ES-I3 (cell line): ENCODE measurements around the gene FHL2.

Source experiments
- H3K36me3 ChIP-seq: 2 replicates; pipeline ENCODE4 v1.6.1; 2013; ENCODE audit warnings: mild to moderate bottlenecking, low read length, control low read depth, moderate library complexity; ENCODE audit not compliant: insufficient read depth
- H3K4me1 ChIP-seq: 2 replicates; pipeline ENCODE4 v1.6.1; 2013; ENCODE audit warnings: mild to moderate bottlenecking, control low read depth, low read length; ENCODE audit not compliant: insufficient read depth
- H3K9ac ChIP-seq: 2 replicates; pipeline ENCODE4 v1.6.1; 2013; ENCODE audit warnings: low read depth, mild to moderate bottlenecking, low read length, moderate library complexity
- H3K9me3 ChIP-seq: 2 replicates; pipeline ENCODE4 v1.6.1; 2013; ENCODE audit warnings: mild to moderate bottlenecking, low read length, moderate library complexity; ENCODE audit not compliant: control insufficient read depth, insufficient read depth

The FHL2 gene

DNA sequence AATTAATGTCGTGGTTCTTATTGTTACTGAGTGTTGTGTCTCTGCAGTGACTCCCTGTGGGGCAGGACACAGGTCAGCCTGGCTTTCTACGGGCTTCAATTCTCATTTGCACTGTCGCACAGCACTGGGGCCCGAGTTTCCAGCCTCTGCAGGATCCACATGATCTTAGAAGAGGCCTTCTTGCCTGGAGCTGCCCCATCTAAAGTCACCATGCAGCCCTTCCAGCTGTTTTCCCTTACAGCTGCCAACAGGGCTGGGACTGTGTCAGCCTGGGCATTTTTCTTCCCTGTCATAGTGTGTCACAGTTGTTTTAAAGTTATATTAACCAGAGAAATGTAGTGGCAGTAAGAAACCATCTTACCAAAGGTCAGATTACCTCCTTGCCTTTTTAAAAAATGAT lies 27.0 kb downstream of the FHL2 start:
- Histone ChIP-seq H3K36me3 (peaks cover 10% of the 10 kb centered on the region; the same call in 1 of the 2 replicates), H3K9ac (no peak overlapping the region), H3K9me3 (no peaks in the 10 kb centered on the region)

DNA sequence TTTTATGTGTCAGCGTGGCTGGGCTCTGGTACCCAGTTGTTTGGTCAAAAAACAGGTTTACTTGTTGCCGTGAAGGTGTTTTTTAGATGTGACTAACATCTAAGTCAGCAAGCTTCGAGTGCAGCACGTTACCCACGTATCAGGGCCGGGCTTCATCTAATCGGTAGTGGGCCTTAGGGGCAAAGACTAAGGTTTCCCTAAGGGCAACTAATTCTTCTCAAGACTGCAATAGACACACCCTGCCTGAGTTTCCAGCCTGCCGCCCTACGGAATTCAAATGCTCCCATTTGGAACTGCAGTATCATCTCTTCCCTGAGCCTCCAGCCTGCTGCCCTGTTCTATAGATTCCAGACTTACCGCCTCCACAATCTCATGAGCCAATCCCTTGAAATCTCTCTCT lies 27.7 kb downstream of the FHL2 start:
- Histone ChIP-seq H3K9me3 (no peaks in the 10 kb centered on the region), H3K9ac (no peak overlapping the region), H3K36me3 (peaks cover 10% of the 10 kb centered on the region; the same call in 1 of the 2 replicates), H3K4me1 (no peaks in the 10 kb centered on the region)

More for the DNA sequence above, 27.0 kb downstream of the FHL2 start:
- no peaks in the 10 kb centered on the region for H3K4me1 ChIP-seq

DNA sequence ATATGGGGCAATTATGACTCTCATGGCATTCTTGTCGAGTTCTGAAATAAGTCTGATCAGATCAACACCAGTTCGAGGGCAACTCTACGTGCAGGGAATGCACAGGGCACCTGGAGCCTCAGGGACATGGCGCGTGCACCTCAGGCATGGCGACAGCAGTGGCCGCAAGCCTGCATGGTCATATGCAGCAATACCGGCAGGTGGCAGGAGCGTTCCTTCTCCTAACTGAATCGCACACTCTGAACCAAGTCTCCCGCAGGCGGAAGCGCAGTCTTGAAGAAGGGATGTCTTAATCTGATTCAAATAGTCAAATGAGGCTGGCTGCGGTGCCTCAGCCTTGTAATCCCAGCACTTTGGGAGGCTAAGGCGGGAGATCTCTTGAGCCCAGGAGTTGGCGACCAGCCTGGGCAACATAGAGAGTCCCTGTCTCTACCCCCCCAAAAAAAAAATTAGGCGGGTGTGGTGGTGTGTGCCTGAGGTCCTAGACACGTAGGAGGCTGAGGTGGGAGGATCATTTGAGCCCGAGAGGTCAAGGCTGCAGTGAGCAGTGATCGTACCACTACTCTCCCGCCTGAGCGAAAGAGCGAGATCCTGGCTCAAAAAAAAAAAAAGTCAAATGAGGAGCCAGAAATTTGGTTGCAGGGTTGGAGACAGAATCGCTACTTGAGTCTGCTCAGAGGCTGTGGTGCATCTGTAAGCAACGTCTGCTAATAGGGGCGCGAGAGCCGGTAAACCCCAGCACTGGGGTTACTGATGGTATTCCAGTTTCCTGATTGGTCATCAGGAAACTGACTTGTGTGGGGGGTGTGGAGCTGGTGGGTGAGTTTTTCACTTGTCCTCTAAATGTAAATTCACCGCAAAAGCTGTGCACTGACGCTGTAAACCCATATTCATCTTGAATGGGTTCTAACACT lies 28.8 kb downstream of the FHL2 start:
- peaks cover 10% of the 10 kb centered on the region; the same call in 1 of the 2 replicates for H3K36me3 ChIP-seq
- H3K9me3 ChIP-seq = no peaks in the 10 kb centered on the region
- no peaks in the 10 kb centered on the region for H3K4me1 ChIP-seq
- no peak overlapping the region for H3K9ac ChIP-seq

DNA sequence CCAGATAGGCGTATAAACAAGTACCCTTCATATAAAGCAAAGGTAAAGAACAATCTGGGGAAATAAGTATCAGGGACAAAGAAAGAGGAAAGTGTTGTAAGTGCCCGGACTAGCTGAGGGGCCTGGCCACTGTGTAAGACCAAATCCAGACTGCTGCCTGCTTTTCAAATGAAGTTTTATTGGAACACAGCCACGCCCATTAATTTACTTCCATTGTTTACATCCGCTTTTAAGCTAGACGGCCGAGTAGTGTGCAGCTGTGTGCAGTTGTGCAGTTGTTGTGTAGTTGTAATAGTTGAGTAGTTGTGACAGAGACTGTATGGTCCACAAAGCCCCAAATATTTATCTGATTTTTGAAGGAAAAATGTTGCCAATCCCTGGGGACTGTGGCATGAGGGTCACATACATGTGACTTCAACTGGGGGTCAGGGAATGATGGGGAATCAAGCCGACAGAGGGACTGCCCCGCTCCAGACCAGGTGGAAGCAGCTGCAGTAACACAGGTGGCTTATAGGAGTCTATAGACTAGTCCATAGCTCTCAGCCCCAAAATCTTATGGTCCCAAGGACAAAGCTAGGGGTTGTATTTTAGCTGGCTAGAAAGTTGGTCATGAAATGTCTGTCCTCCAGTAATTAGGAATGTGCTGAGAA lies 30.0 kb downstream of the FHL2 start:
- Histone ChIP-seq H3K4me1 (no peaks in the 10 kb centered on the region), H3K9ac (no peak overlapping the region), H3K9me3 (no peaks in the 10 kb centered on the region), H3K36me3 (peaks cover 10% of the 10 kb centered on the region; the same call in 1 of the 2 replicates)

DNA sequence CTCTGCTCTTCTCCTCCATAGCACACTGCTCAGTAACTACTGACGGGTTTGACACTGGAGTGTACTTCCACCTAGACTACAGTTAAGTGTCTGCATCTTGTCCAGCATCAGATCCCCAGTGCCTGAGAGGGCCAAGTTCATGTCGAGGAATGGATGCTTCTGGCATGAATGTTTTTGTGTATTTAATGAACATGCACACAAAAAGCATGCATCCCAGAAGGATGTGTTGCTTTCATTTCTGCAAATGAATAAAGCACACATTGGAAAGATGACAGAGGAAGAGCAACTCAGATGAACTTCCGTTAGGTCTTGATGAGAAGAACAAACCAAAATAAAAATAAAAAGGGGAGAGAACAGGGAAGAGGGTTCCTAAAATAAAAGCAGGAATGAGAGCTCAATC lies 33.6 kb downstream of the FHL2 start:
- Histone ChIP-seq H3K9ac (no peak overlapping the region), H3K36me3 (peaks cover 20% of the 10 kb centered on the region), H3K4me1 (no peaks in the 10 kb centered on the region)

DNA sequence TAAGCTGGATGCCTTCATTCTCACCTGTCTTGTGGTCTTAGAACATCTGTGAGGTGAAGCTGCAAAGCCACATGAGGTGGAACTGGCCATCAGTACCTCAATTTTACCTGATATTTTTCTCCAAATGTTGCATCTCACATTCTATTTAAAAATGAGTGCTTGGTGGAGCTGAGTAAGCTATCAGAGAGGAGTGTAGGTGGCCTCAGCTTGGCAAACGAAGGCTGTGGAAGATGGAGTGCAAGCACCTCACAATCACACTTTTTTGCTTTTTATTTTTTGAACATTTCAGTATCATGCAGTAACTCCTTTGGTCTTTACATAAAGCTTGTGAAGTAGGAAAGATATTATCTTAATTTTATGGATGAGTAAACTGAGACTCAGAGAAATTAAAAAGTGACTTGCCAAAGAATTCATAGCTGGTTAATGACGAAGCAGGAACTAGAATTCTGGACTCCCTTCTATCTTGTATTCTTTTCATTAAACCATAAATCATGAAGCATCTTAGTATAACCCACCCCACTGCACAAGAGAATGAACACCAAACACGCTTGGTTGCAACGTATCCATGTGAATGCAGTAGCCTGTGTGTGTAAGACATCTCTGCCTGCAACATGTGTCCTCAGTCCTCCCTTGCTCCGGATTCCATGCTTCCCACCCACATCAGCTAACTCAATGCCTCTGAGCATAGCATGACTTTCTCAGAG lies 34.3 kb downstream of the FHL2 start:
- H3K4me1 ChIP-seq = no peaks in the 10 kb centered on the region
- H3K9me3 ChIP-seq = no peaks in the 10 kb centered on the region
- no peak overlapping the region for H3K9ac ChIP-seq
- H3K36me3 ChIP-seq = peaks cover 20% of the 10 kb centered on the region

More for the DNA sequence above, 33.6 kb downstream of the FHL2 start:
- no peaks in the 10 kb centered on the region for H3K9me3 ChIP-seq

DNA sequence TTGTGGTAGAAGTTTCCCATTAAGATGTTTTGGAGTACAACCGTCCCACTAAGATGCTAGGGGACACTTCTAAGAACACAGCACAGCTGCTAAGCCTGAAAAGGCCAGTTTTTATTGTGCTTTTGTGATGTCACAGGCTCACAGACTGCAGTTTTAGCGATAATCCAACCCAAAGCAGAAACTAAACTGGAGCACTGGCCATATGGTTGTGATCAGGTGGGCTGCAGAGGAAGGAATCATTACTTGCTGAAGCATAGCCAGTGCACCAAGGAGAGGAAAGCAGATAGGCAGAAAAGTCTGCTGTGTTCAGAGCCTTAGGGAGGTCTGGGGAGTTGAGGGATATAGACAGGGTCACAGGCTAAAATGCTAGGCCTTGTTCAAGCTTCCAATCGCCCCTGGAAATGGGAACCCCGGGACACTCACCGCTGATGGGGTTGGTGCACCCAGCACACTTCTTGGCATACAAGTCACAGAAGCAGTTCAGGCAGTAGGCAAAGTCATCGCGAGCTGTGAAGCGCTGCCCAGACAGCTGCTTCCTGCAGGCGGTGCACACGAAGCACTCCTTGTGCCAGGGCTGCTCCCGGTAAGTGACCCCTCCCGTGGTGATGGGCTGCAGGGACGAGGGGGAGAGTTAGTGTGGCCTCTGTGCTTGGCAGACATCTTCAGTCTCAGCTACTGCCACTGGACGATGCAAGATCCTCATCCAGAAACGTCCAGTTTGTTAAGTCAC lies 35.8 kb downstream of the FHL2 start:
- Histone ChIP-seq H3K9ac (no peak overlapping the region), H3K4me1 (no peaks in the 10 kb centered on the region), H3K9me3 (no peaks in the 10 kb centered on the region), H3K36me3 (peaks cover 20% of the 10 kb centered on the region)

DNA sequence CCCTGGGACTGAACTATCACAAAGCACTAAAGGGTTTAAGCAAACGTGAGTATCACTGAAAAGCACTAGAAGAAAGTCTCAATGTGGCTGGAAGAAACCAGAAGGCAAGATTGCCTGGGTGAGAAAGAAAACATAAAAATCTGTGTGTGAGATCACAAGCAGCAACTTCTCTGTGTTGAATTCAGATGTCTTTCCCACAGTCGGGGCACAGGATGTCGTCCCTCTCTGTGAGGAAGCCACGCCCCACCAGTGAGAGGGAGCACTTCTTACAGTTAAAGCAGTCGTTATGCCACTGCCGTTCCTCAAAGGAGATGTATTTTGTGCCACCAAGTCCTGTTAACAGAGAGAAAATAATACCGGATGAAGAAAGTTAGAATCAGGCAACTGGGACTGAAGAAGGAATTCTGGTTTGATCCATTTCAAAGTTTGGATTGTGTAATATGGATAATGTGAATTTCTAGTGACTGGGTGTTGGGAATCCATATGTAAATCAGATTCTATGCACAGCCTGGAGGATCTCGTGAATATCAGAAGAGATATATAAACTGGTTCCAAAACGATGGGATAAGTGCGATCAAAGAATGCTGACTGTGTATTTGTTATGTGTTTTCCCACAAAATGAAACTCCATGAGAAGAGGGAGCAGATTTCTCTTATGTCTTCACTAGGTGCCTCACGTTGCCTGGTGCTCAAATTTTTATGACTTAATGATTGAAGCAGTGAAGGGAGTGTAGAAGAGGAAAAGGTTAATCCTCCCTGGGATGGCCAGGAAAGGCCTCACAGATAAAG lies 37.6 kb downstream of the FHL2 start:
- no peak overlapping the region for H3K9ac ChIP-seq
- no peaks in the 10 kb centered on the region for H3K4me1 ChIP-seq
- peaks cover 12% of the 10 kb centered on the region for H3K36me3 ChIP-seq
- H3K9me3 ChIP-seq = no peaks in the 10 kb centered on the region

DNA sequence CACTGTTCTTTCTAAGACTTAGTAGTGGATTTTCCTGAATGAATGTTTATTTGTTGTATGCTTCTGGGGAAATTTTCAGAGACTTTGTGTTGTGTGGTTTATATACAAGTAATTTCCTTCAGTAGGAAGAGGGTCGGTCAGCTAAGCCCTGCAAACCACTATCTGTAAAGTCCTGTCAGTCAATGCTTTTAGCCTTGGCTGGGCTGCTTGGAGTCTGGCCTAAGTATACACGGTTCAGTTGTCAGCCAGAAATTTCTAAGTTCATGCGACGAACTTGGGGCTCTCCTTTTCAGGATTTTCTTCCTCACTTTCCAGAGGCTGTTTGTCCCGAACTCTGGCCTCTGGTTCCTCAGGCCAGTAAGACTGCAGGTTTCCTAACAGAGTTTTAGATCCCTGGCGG lies 40.3 kb downstream of the FHL2 start:
- H3K4me1 ChIP-seq = no peaks in the 10 kb centered on the region
- H3K9ac ChIP-seq = no peak overlapping the region
- H3K9me3 ChIP-seq = no peaks in the 10 kb centered on the region
- peaks cover 14% of the 10 kb centered on the region for H3K36me3 ChIP-seq

DNA sequence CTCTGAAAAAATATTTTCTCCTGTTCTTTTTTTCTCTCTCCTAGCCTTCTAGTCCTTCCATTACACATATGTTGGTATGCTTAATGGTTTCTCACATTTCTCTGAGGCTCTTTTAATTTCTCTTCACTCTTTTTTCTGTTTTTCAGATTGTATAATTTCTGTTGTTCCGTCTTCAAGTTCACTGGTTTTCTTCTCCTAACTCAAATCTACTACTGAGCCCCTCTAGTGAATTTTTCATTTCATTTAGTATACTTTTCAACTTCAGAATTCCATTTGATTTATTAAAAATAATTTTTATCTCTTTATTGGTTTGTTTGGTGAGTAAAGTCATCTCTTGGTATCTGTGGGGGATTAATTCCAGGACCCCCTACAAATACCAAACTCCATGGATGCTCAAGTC lies 41.7 kb downstream of the FHL2 start:
- no peaks in the 10 kb centered on the region for H3K9me3 ChIP-seq
- H3K36me3 ChIP-seq = peaks cover 14% of the 10 kb centered on the region
- H3K4me1 ChIP-seq = no peaks in the 10 kb centered on the region
- H3K9ac ChIP-seq = no peak overlapping the region

DNA sequence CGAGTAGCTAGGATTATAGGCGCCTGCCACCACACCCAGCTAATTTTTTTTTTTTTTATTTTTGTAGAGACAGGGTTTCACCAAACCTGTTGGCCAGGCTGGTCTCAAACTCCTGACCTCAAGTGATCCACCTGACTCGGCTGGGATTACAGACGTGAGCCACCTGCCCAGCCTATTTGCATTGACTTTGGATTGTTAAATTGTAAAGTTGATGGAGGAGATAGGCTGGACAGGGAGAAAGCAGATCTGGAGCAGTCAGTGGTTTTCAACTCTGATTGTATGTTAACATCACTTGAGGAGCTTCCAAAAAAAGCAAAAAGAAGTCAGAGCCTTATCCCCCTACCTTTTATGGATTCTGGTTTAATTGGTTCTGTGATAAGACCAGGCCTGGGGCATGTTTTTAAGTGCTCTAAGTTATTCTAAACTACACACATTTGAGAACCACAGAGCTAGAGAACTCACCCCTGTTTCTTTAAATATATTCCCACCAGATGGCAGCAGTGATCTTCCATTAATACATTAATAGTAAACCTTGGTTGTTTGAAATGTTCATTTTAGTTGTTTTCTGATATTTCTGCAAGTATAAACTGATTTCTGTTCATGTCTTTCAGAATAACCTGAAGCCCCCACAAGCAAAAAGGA lies 54.0 kb downstream of the FHL2 start:
- H3K9me3 ChIP-seq = no peaks in the 10 kb centered on the region
- no peaks in the 10 kb centered on the region for H3K4me1 ChIP-seq
- H3K36me3 ChIP-seq = peaks cover 18% of the 10 kb centered on the region
- H3K9ac ChIP-seq = no peak overlapping the region

DNA sequence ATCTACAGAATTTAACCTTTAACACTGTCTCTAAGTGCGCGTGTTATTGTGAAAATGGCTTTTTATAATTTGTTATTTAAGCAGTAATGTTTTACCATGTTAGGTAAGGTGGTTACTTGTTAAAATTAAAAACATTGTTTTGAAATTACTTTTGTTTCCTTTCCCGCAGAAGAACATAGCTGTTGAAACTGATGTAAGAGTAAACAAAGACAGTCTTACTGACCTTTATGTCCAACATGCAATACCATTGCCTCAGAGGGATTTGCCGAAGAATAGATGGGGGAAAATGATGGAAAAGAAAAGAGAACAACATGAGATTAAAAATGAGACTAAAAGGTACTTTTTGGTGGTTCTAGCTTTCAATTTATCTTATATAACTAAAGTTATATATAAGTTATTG lies 59.4 kb downstream of the FHL2 start:
- peaks cover 3% of the 10 kb centered on the region; the same call in 1 of the 2 replicates for H3K36me3 ChIP-seq
- H3K4me1 ChIP-seq = peaks cover 3% of the 10 kb centered on the region; the same call in 1 of the 2 replicates
- H3K9ac ChIP-seq = no peak overlapping the region
- no peaks in the 10 kb centered on the region for H3K9me3 ChIP-seq

DNA sequence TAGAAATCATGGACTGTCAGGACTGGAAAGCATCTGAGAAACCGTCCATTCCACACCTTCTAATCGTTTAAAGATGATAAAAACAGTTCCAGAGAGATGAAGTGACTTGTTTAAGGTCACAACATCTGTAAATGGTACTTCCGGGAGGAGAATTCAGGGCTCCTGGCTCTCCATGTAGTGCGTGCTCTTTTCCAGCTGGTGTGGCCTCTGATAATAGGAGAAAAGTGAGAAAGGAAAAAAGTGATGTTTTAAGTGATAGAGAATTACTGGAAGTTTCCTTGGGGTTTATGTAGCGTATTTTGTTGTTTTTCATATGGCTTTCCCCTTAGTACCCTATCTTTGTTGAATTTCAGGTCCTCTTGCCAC lies 60.8 kb downstream of the FHL2 start:
- H3K9ac ChIP-seq = peak overlapping the region; percentile 83
- no peaks in the 10 kb centered on the region for H3K9me3 ChIP-seq
- peaks cover 3% of the 10 kb centered on the region; the same call in 1 of the 2 replicates for H3K4me1 ChIP-seq
- peaks cover 3% of the 10 kb centered on the region; the same call in 1 of the 2 replicates for H3K36me3 ChIP-seq
